Heart left ventricle (tissue), 16 donors: ENCODE measurements around the gene SUPT3H. TPM values are rescaled to one million over a fixed set of nuclear protein-coding genes. Genes with fewer than 3 reads are reported as not detected.

Experiments used
- ATAC-seq, 4 donors: fragments of 200-7000 bp; cut with Tn5 transposase; one replicate each; pipeline ENCODE4 v1.9.1; 2020 to 2022; ENCODE audit warnings: moderate library complexity in 4 of 4, mild to moderate bottlenecking in 3 of 4, moderate number of reproducible peaks in 1 of 4
- DNase-seq, 5 donors: peaks; one replicate each; pipeline ENCODE4 v3.0.0-alpha.2; 2020
- H3K27ac ChIP-seq, 12 donors: fragments of 200-600 bp; sonication (generic) in 4 of 12; one replicate each; pipeline versions ENCODE4 v1.5.0 to v1.8.0; 2016 to 2022; ENCODE audit warnings: mild to moderate bottlenecking in 2 of 12
- H3K27me3 ChIP-seq, 9 donors: fragments of 200-600 bp; sonication (generic) in 2 of 9; one replicate each; pipeline versions ENCODE4 v1.5.1 to v1.8.0; 2016 to 2022; ENCODE audit warnings: mild to moderate bottlenecking in 3 of 9
- H3K36me3 ChIP-seq, 9 donors: fragments of 200-600 bp; sonication (generic) in 2 of 9; one replicate each; pipeline versions ENCODE4 v1.5.0 to v1.8.0; 2018 to 2022; ENCODE audit warnings: mild to moderate bottlenecking in 2 of 9
- H3K4me1 ChIP-seq, 12 donors: fragments of 200-600 bp; sonication (generic) in 4 of 12; one replicate each; pipeline versions ENCODE4 v1.5.0 to v1.8.0; 2016 to 2022; ENCODE audit warnings: mild to moderate bottlenecking in 3 of 12
- H3K4me3 ChIP-seq, 12 donors: fragments of 200-600 bp; sonication (generic) in 4 of 12; one replicate each; pipeline versions ENCODE4 v1.5.0 to v1.8.0; 2017 to 2022; ENCODE audit warnings: mild to moderate bottlenecking in 9 of 12, moderate library complexity in 4 of 12
- H3K9me3 ChIP-seq, 12 donors: fragments of 200-600 bp; sonication (generic) in 4 of 12; one replicate each; pipeline versions ENCODE4 v1.5.0 to v1.8.0; 2016 to 2022; ENCODE audit warnings: mild to moderate bottlenecking in 1 of 12
- POLR2A ChIP-seq, 2 donors: fragments of 450-650 bp; IDR thresholded peaks; one replicate each; pipeline ENCODE4 v1.6.1; 2017; ENCODE audit warnings: antibody characterized with exemption in 2 of 2, mild to moderate bottlenecking in 2 of 2, moderate library complexity in 2 of 2
- WGBS, 4 donors: extraction: QIAGEN DNeasy Blood & Tissue Kit in 2 of 4; methylation state at CpG; one replicate each; pipeline versions ENCODE4 v1.1.5 to v1.1.7; 2013 to 2018; 5-methylcytosine and 5-hydroxymethylcytosine counted together
- intact Hi-C, 10 donors: fragments of 100-400 bp; cut with DNase I; formaldehyde crosslinking; loops; one replicate each; pipeline versions ENCODE4 v1.11.1 to v1.14.2; 2022
- polyA plus RNA-seq, 2 donors: library from polyadenylated mRNA; stranded (reverse); fragments of 200-250 nt; gene quantifications; one replicate each; pipeline ENCODE4 v1.2.3, GENCODE V29; 2013
- total RNA-seq, 9 donors: library from RNA; depleted of rRNA in 2 of 9; stranded (reverse); fragments of >200 nt in 2 of 9; fragmentation: NEBNext Ultra II Directional in 3 of 9; extraction: Animal tissue kit (Norgen Biotek cat#: 25700) in 3 of 9; gene quantifications; one replicate each; pipeline versions ENCODE4 v1.1.0 to v1.2.4, GENCODE V29; 2016 to 2023
- TF ChIP-seq, protein P1 (sequence below), 12 donors: fragments of 200-600 bp; sonication (generic) in 4 of 12; IDR thresholded peaks; one replicate each; pipeline versions ENCODE4 v1.5.0 to v1.8.0; 2018 to 2022; ENCODE audit warnings: antibody characterized with exemption in 12 of 12, mild to moderate bottlenecking in 5 of 12
- donor health status: ischemic (EF 13 %, LVEDD 7.1; RV severe dilation, severe dysfunction).
- donor health status: healthy with polysubstance abuse.
- donor health status: DM: no; HTN: yes; CAD: no.
- donor health status: DM: no; HTN: no; CAD: no.
- donor health status: ischemic (EF 25% LVEDD 6.9; RV normal size, moderate dysfunction).
- donor health status: ischemic (EF 25% LVEDD 5.7; RV mildly dilated, moderate dysfunction).
- donor health status: healthy.
- donor health status: DM: yes; HTN: yes; CAD: no.
- donor health status: ischemic (EF 35%, LVEDD 5.7; RV mildly dilated, moderate dysfunction).
- donor health status: nonischemic (EF 11% LVEDD 7.7; RV severe dilation, severe dysfunction).
- donor health status: DM: yes; HTN: yes; CAD: no.
- donor health status: PGD.
- donor health status: ischemic (EF 29% LVEDD 5.4; RV normal size, mild dysfunction).
- donor health status: nonischemic (EF 23%, LVEDD 6.1; RV moderate dilation, normal function).

Gene SUPT3H
- total and polyA plus RNA-seq, 11 donors = 1.5 to 8.1 (median 4.1) TPM

DNA sequence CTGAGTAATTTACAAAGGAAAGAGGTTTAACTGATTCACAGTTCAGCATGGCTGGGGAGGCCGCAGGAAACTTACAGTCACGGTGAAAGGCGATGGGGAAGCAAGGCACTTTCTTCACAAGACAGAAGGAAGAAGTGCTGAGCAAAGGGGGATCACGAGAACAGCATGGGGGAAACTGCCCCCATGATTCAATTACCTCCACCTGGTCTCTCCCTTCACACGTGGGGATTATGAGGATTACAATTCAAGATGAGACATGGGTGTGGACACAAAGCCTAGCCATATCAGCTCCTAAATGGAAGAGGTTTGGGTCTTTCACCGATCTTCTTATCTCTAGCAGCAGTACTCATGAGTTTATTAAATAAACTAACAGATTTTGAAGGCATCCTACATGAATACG lies 202.5 kb downstream of the SUPT3H start:
- intact Hi-C loops = no loop called here
- H3K27me3 ChIP-seq = no peaks in the 10 kb centered on the region

DNA sequence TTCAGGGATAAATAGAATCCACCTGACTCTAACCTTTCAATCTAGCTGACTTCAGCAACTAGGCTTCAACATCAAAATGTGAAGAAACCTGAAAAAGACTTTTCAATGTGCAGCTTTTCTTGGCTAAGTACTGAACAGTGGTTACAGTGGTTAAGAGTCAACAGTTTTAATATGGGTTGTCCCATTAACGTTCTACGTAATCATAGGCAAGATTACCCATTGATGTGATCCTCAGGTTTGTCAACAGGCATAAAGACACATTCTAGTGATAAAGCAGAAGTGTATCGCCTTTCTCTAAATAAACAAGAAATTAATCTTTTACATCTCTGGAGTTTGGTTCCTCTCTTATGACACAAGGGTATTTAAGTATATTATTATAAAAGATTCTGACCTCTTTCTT lies 203.7 kb downstream of the SUPT3H start:
- DNase-seq (no peak), ATAC-seq (no peak)
- Histone ChIP-seq H3K27ac (no peak overlapping the region), H3K4me3 (no peak overlapping the region), H3K27me3 (no peaks in the 10 kb centered on the region), H3K9me3 (no peaks in the 10 kb centered on the region), H3K36me3 (no peaks in the 10 kb centered on the region), H3K4me1 (peaks cover 0 to 15% (median 0%) of the 10 kb centered on the region in 12 donors)
- WGBS, 4 donors = 52 to 83% (median 65%) methylated on average over 3 of the region's 3 CpGs
- no peak for TF ChIP-seq POLR2A (IDR thresholded peaks at IDR 0.05)
- TF ChIP-seq, protein P1, sequence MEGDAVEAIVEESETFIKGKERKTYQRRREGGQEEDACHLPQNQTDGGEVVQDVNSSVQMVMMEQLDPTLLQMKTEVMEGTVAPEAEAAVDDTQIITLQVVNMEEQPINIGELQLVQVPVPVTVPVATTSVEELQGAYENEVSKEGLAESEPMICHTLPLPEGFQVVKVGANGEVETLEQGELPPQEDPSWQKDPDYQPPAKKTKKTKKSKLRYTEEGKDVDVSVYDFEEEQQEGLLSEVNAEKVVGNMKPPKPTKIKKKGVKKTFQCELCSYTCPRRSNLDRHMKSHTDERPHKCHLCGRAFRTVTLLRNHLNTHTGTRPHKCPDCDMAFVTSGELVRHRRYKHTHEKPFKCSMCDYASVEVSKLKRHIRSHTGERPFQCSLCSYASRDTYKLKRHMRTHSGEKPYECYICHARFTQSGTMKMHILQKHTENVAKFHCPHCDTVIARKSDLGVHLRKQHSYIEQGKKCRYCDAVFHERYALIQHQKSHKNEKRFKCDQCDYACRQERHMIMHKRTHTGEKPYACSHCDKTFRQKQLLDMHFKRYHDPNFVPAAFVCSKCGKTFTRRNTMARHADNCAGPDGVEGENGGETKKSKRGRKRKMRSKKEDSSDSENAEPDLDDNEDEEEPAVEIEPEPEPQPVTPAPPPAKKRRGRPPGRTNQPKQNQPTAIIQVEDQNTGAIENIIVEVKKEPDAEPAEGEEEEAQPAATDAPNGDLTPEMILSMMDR (IDR thresholded peaks at IDR 0.05) = no peak
- intact Hi-C loops = no loop called here

More for the DNA sequence above, 202.5 kb downstream of the SUPT3H start:
- H3K4me1 ChIP-seq = peaks cover 0 to 10% (median 0%) of the 10 kb centered on the region in 12 donors
- no peak for DNase-seq
- 76 to 79% (median 77%) methylated on average over 7 of the region's 7 CpGs for WGBS, 4 donors
- no peak overlapping the region for H3K4me3 ChIP-seq
- no peak overlapping the region for H3K27ac ChIP-seq
- TF ChIP-seq POLR2A (IDR thresholded peaks at IDR 0.05) = no peak
- TF ChIP-seq, protein P1 (IDR thresholded peaks at IDR 0.05) = no peak
- no peaks in the 10 kb centered on the region for H3K36me3 ChIP-seq
- ATAC-seq = no peak
- no peaks in the 10 kb centered on the region for H3K9me3 ChIP-seq

DNA sequence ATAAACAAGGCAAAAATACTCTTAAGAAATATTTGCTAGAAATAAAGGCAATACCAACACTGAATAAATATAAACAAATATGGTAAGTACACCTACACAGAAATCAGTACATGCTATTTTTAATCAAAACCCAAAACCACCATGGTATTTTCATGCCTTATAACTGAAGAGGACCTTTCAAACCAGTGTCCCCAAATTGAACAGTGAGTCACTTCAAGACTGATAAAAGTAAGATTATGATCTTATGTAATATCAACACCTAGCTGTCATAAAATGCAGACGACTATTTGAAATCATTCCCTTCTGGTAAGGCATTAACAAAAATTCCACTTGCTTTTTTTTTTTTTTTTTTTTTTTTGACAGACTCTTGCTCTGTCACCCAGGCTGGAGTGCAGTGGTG lies 206.4 kb downstream of the SUPT3H start:
- TF ChIP-seq, protein P1 (IDR thresholded peaks at IDR 0.05) = no peak
- no peak for TF ChIP-seq POLR2A (IDR thresholded peaks at IDR 0.05)
- DNase-seq (no peak), ATAC-seq (no peak)
- no peak overlapping the region for H3K4me3 ChIP-seq
- no peaks in the 10 kb centered on the region for H3K36me3 ChIP-seq
- no peaks in the 10 kb centered on the region for H3K27me3 ChIP-seq
- no peaks in the 10 kb centered on the region for H3K9me3 ChIP-seq
- H3K27ac ChIP-seq = no peak overlapping the region
- peaks cover 0 to 15% (median 0%) of the 10 kb centered on the region in 12 donors for H3K4me1 ChIP-seq
- intact Hi-C loops = no loop called here
- 38 to 59% (median 48%) methylated on average over 1 of the region's 1 CpG for WGBS, 4 donors

DNA sequence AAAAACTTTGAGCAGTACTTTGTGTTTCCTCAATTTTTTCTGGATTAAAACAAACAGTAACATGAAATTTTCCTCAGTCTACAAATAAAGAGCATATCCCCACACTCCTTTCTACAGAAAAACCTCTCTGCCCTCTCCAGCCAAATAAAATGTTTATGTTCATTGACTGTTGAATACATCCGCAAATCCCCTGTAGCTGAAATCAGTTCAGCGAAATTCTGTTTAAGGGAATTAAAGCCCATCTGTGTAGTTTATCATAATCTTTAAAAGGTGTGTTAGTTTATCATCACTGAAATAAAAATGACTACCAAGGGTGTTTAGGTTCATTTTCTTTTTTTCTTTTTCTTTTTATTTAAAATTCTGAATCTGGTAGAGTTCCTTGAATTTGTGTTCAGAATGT lies 207.4 kb downstream of the SUPT3H start:
- WGBS, 4 donors = 91 to 96% (median 93%) methylated on average over 2 of the region's 2 CpGs
- H3K4me3 ChIP-seq = no peak overlapping the region
- no peaks in the 10 kb centered on the region for H3K27me3 ChIP-seq
- intact Hi-C loops = no loop called here
- ATAC-seq (no peak), DNase-seq (no peak)
- H3K27ac ChIP-seq = no peak overlapping the region
- peaks cover 0 to 15% (median 0%) of the 10 kb centered on the region in 12 donors for H3K4me1 ChIP-seq
- TF ChIP-seq POLR2A (IDR thresholded peaks at IDR 0.05) = no peak
- TF ChIP-seq, protein P1 (IDR thresholded peaks at IDR 0.05) = no peak
- H3K36me3 ChIP-seq = no peaks in the 10 kb centered on the region
- no peaks in the 10 kb centered on the region for H3K9me3 ChIP-seq
